K562 (cell line): ENCODE data around the gene MED15.

Experiments
- ARID4B ChIP-seq: sonication (generic); formaldehyde crosslinking; IDR thresholded peaks from 2 replicates; pipeline ENCODE4 v1.8.0; 2022; ENCODE audit warnings: mild to moderate bottlenecking, missing genetic modification reagents
- CBX2 ChIP-seq: fragments of 200-600 bp; sonication (generic); IDR thresholded peaks from one replicate; pipeline ENCODE4 v1.6.1; 2012; ENCODE audit warnings: mild to moderate bottlenecking, low read length, inconsistent platforms; ENCODE audit not compliant: insufficient read depth, poor library complexity, severe bottlenecking
- NR3C1 ChIP-seq: sonication (generic); formaldehyde crosslinking; IDR thresholded peaks from 2 replicates; pipeline ENCODE4 v1.8.1; 2022; ENCODE audit warnings: missing genetic modification reagents
- POLR2H ChIP-seq: IDR thresholded peaks from 2 replicates; pipeline ENCODE4 v1.6.1; 2016; ENCODE audit warnings: missing genetic modification characterization, low read depth, mild to moderate bottlenecking, control low read depth, missing compliant biosample characterization, moderate library complexity
- SPI1 ChIP-seq: IDR thresholded peaks from 2 replicates; pipeline ENCODE4 v1.6.1; 2011; ENCODE audit warnings: low read depth, low read length, control low read depth, borderline replicate concordance
- TEAD4 ChIP-seq, 2 experiments: sonication (generic) in 1 of 2; formaldehyde crosslinking in 1 of 2; IDR thresholded peaks; 2 replicates each; pipeline versions ENCODE4 v1.6.1 to v1.8.0; 2012 to 2022; ENCODE audit warnings: borderline replicate concordance in 1 of 2, inconsistent platforms in 1 of 2, low read length in 1 of 2, mild to moderate bottlenecking in 1 of 2, missing genetic modification reagents in 1 of 2
- TFE3 ChIP-seq: fragments of 450-650 bp; formaldehyde crosslinking; IDR thresholded peaks from 2 replicates; pipeline ENCODE4 v1.4.0; 2020; ENCODE audit warnings: mild to moderate bottlenecking, mixed read lengths
- ZNF12 ChIP-seq: sonication (generic); formaldehyde crosslinking; IDR thresholded peaks from 2 replicates; pipeline ENCODE4 v1.4.0; 2020; ENCODE audit warnings: mild to moderate bottlenecking, missing genetic modification reagents
- ZNF23 ChIP-seq: fragments of 250-450 bp; sonication (Bioruptor Pico); IDR thresholded peaks from 2 replicates; pipeline ENCODE4 v1.4.0; 2020; ENCODE audit warnings: mild to moderate bottlenecking
- ZNF3 ChIP-seq: fragments of 250-450 bp; sonication (Bioruptor Pico); IDR thresholded peaks from 2 replicates; pipeline ENCODE4 v1.5.0; 2021; ENCODE audit warnings: mild to moderate bottlenecking, moderate library complexity
- ZSCAN29 ChIP-seq: fragments of 450-650 bp; IDR thresholded peaks from 2 replicates; pipeline ENCODE4 v1.6.1; 2017
- TF ChIP-seq, protein P1 (sequence below): fragments of 250-450 bp; sonication (Bioruptor Pico); IDR thresholded peaks from 2 replicates; pipeline ENCODE4 v1.4.0; 2020
- TF ChIP-seq, protein P2 (sequence below): sonication (generic); formaldehyde crosslinking; IDR thresholded peaks from 2 replicates; pipeline ENCODE4 v1.9.0; 2022; ENCODE audit warnings: mild to moderate bottlenecking, missing genetic modification reagents
- TF ChIP-seq, protein P3 (sequence below): fragments of 450-650 bp; IDR thresholded peaks from 2 replicates; pipeline ENCODE4 v1.6.1; 2018; ENCODE audit not compliant: partially characterized antibody

- TF ChIP-seq, protein P1, sequence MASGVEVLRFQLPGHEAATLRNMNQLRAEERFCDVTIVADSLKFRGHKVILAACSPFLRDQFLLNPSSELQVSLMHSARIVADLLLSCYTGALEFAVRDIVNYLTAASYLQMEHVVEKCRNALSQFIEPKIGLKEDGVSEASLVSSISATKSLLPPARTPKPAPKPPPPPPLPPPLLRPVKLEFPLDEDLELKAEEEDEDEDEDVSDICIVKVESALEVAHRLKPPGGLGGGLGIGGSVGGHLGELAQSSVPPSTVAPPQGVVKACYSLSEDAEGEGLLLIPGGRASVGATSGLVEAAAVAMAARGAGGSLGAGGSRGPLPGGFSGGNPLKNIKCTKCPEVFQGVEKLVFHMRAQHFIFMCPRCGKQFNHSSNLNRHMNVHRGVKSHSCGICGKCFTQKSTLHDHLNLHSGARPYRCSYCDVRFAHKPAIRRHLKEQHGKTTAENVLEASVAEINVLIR (CRISPR knock-in tag), result no peak
- TF ChIP-seq, protein P2, sequence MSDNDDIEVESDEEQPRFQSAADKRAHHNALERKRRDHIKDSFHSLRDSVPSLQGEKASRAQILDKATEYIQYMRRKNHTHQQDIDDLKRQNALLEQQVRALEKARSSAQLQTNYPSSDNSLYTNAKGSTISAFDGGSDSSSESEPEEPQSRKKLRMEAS (CRISPR knock-in tag), result no peak
- TF ChIP-seq ZNF12 (CRISPR knock-in tag) (no peak), NR3C1 (no peak), SPI1 (no peak), TEAD4 (IDR thresholded peaks at IDR 0.05; ENCODE audit: low read length) (no peak), TEAD4 (CRISPR knock-in tag; IDR thresholded peaks at IDR 0.05; ENCODE audit: borderline replicate concordance) (no peak), ZNF23 (CRISPR knock-in tag) (no peak), CBX2 (no peak), TFE3 (CRISPR knock-in tag) (no peak), ZNF3 (CRISPR knock-in tag) (no peak), POLR2H (tag) (no peak), ARID4B (CRISPR knock-in tag) (no peak), ZSCAN29 (no peak)
- TF ChIP-seq, protein P3, sequence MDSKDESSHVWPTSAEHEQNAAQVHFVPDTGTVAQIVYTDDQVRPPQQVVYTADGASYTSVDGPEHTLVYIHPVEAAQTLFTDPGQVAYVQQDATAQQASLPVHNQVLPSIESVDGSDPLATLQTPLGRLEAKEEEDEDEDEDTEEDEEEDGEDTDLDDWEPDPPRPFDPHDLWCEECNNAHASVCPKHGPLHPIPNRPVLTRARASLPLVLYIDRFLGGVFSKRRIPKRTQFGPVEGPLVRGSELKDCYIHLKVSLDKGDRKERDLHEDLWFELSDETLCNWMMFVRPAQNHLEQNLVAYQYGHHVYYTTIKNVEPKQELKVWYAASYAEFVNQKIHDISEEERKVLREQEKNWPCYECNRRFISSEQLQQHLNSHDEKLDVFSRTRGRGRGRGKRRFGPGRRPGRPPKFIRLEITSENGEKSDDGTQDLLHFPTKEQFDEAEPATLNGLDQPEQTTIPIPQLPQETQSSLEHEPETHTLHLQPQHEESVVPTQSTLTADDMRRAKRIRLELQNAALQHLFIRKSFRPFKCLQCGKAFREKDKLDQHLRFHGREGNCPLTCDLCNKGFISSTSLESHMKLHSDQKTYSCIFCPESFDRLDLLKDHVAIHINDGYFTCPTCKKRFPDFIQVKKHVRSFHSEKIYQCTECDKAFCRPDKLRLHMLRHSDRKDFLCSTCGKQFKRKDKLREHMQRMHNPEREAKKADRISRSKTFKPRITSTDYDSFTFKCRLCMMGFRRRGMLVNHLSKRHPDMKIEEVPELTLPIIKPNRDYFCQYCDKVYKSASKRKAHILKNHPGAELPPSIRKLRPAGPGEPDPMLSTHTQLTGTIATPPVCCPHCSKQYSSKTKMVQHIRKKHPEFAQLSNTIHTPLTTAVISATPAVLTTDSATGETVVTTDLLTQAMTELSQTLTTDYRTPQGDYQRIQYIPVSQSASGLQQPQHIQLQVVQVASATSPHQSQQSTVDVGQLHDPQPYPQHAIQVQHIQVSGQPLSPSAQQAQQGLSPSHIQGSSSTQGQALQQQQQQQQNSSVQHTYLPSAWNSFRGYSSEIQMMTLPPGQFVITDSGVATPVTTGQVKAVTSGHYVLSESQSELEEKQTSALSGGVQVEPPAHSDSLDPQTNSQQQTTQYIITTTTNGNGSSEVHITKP, result no peak
Observed at GRCh38 chr22:20516399-20516798, 9.0 kb downstream of the MED15 start.
